ENCODE data around the gene LRG1.

DNA sequence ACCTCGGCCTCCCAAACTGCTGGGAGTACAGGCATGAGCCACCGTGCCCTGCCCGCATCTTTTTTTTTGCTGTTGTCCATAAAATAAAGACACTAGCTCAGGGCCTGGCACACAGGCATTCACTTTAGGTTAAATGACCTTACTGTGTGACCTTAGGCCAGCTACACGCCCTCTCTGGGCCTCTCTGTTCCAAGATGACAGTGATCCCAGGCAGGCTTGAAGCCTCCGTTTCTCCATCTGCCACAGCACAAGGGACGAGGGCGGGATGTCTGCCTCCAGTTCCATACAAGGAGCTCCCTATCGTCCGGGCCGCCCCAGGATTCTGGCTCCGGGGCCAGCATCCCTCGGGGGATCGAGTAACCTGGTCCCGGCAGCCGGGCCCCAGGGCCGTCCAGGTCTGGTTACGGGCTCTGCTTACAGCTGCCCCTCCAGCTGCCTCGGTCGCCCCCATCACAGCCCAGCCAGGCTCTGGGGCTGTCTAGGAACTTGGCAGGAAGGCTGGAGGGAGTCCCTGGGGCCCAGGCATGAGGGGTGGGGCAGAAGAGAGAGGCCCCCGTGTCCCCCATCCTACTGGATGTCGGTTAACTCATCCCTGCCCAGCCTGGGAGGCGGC, 31.6 kb upstream of the LRG1 start:
- TF ChIP-seq, protein P1, sequence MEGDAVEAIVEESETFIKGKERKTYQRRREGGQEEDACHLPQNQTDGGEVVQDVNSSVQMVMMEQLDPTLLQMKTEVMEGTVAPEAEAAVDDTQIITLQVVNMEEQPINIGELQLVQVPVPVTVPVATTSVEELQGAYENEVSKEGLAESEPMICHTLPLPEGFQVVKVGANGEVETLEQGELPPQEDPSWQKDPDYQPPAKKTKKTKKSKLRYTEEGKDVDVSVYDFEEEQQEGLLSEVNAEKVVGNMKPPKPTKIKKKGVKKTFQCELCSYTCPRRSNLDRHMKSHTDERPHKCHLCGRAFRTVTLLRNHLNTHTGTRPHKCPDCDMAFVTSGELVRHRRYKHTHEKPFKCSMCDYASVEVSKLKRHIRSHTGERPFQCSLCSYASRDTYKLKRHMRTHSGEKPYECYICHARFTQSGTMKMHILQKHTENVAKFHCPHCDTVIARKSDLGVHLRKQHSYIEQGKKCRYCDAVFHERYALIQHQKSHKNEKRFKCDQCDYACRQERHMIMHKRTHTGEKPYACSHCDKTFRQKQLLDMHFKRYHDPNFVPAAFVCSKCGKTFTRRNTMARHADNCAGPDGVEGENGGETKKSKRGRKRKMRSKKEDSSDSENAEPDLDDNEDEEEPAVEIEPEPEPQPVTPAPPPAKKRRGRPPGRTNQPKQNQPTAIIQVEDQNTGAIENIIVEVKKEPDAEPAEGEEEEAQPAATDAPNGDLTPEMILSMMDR (optimal IDR thresholded peaks at IDR 0.05 in 1 of 3, IDR thresholded peaks at IDR 0.05 in 1 of 3, conservative IDR thresholded peaks at IDR 0.05 in 1 of 3; ENCODE audit: extremely low read depth in 1 of 3, insufficient read depth in 2 of 3, low read length in 3 of 3): no peak
- TF ChIP-seq EZH2 (IDR thresholded peaks at IDR 0.05; ENCODE audit: low read length): no peak
